HEK293T (cell line): ENCODE measurements around the gene PCBP3.
"Not testable (repeated sequence)": the region's sequence is repeated elsewhere in the genome, so short reads cannot be mapped to it uniquely, and the experiment has no call there.

Experiments
- CTCF ChIA-PET: fragments of 350-600 bp; formaldehyde crosslinking; extraction: SDS; loops from one replicate; lab custom pipeline; 2021; ENCODE audit warnings: antibody characterized with exemption, inconsistent platforms; lab: Yijun Ruan, JAX
- POLR2A ChIA-PET: fragments of 350-600 bp; formaldehyde crosslinking; extraction: SDS; loops from one replicate; lab custom pipeline; 2020; ENCODE audit warnings: antibody characterized with exemption, inconsistent platforms; lab: Yijun Ruan, JAX
- DNase-seq: peaks from one replicate; pipeline ENCODE4 v3.0.0; 2012; ENCODE audit warnings: mixed read lengths; ENCODE audit errors: extremely low spot score
- ARNT ChIP-seq: fragments of 450-650 bp; IDR thresholded peaks from 2 replicates; pipeline ENCODE4 v1.6.1; 2017; ENCODE audit warnings: mild to moderate bottlenecking
- BHLHE40 ChIP-seq: fragments of 450-650 bp; IDR thresholded peaks from 2 replicates; pipeline ENCODE4 v1.6.1; 2016; ENCODE audit warnings: mild to moderate bottlenecking, moderate library complexity, borderline replicate concordance
- CTBP1 ChIP-seq: fragments of 450-650 bp; IDR thresholded peaks from 2 replicates; pipeline ENCODE4 v1.6.1; 2016; ENCODE audit warnings: borderline replicate concordance
- ELF4 ChIP-seq: fragments of 450-650 bp; IDR thresholded peaks from 2 replicates; pipeline ENCODE4 v1.6.1; 2017; ENCODE audit warnings: antibody characterized with exemption
- FOXA1 ChIP-seq: fragments of 450-650 bp; IDR thresholded peaks from 2 replicates; pipeline ENCODE4 v1.6.1; 2016; ENCODE audit warnings: mild to moderate bottlenecking
- FOXK2 ChIP-seq: fragments of 450-650 bp; IDR thresholded peaks from 2 replicates; pipeline ENCODE4 v1.6.1; 2016; ENCODE audit warnings: mild to moderate bottlenecking
- FOXM1 ChIP-seq: fragments of 450-650 bp; IDR thresholded peaks from 2 replicates; pipeline ENCODE4 v1.6.1; 2017; ENCODE audit warnings: mild to moderate bottlenecking, borderline replicate concordance
- HDGF ChIP-seq: fragments of 450-650 bp; IDR thresholded peaks from 2 replicates; pipeline ENCODE4 v1.6.1; 2017; ENCODE audit warnings: antibody characterized with exemption, borderline replicate concordance
- L3MBTL2 ChIP-seq: fragments of 450-650 bp; conservative IDR thresholded peaks from 2 replicates; pipeline ENCODE4 v1.6.1; 2016; ENCODE audit warnings: mild to moderate bottlenecking
- LEF1 ChIP-seq: fragments of 450-650 bp; IDR thresholded peaks from 2 replicates; pipeline ENCODE4 v1.6.1; 2017; ENCODE audit warnings: mild to moderate bottlenecking, borderline replicate concordance
- NFRKB ChIP-seq: fragments of 450-650 bp; IDR thresholded peaks from 2 replicates; pipeline ENCODE4 v1.6.1; 2016; ENCODE audit warnings: mild to moderate bottlenecking, moderate library complexity
- SP1 ChIP-seq: fragments of 450-650 bp; IDR thresholded peaks from 2 replicates; pipeline ENCODE4 v1.6.1; 2017
- SUZ12 ChIP-seq: fragments of 450-650 bp; IDR thresholded peaks from 2 replicates; pipeline ENCODE4 v1.6.1; 2016; ENCODE audit warnings: mild to moderate bottlenecking
- TARDBP ChIP-seq: fragments of 450-650 bp; IDR thresholded peaks from 2 replicates; pipeline ENCODE4 v1.6.1; 2016
- ZNF384 ChIP-seq: fragments of 450-650 bp; IDR thresholded peaks from 2 replicates; pipeline ENCODE4 v1.6.1; 2016
- TF ChIP-seq, protein P1 (sequence below): fragments of 450-650 bp; IDR thresholded peaks from 2 replicates; pipeline ENCODE4 v1.6.1; 2016

PCBP3 gene

DNA sequence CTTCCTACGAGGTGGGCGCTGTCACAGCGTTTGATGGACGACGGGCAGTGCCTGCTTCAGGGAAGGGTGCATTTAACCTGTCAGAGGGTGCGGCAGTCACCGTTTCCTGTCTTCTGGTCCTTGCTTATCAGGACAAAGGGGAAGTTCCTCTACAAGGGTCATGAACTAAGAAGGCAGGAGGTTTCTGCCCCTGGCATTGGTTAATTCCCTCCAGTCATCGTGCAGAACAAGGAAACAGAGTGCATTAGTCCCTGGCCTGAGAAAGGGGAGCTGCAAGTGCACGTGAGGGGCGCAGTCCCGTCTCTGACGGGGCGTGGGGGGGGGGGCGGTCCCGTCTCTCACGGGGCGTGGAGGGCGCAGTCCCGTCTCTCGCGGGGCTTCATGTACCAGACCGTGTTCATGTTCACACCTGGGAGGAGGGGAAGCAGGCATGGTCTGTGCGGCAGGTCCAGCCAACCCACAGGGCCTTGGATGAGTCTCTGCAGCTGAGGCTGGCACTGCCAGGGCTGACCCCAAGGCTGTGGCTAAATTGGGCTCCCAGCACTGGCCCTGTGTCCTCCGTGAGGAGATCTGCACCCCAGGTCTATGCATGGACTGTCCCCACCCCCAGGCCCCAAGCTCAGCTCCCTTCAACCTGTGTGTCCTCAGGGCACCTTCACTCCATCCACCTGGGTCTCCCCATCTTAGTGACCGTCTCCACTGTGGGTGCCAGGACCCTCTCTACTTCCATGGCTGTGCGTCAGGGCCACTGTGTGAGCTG, 248.8 kb downstream of the PCBP3 start:
- no peak for DNase-seq
- ChIA-PET CTCF (no interaction called here), POLR2A (no interaction called here)
- TF ChIP-seq FOXA1 (no peak), FOXK2 (no peak), SUZ12 (no peak), LEF1 (no peak), CTBP1 (no peak), HDGF (no peak), ELF4 (no peak)
- TF ChIP-seq, protein P1, sequence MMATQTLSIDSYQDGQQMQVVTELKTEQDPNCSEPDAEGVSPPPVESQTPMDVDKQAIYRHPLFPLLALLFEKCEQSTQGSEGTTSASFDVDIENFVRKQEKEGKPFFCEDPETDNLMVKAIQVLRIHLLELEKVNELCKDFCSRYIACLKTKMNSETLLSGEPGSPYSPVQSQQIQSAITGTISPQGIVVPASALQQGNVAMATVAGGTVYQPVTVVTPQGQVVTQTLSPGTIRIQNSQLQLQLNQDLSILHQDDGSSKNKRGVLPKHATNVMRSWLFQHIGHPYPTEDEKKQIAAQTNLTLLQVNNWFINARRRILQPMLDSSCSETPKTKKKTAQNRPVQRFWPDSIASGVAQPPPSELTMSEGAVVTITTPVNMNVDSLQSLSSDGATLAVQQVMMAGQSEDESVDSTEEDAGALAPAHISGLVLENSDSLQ = no peak

DNA sequence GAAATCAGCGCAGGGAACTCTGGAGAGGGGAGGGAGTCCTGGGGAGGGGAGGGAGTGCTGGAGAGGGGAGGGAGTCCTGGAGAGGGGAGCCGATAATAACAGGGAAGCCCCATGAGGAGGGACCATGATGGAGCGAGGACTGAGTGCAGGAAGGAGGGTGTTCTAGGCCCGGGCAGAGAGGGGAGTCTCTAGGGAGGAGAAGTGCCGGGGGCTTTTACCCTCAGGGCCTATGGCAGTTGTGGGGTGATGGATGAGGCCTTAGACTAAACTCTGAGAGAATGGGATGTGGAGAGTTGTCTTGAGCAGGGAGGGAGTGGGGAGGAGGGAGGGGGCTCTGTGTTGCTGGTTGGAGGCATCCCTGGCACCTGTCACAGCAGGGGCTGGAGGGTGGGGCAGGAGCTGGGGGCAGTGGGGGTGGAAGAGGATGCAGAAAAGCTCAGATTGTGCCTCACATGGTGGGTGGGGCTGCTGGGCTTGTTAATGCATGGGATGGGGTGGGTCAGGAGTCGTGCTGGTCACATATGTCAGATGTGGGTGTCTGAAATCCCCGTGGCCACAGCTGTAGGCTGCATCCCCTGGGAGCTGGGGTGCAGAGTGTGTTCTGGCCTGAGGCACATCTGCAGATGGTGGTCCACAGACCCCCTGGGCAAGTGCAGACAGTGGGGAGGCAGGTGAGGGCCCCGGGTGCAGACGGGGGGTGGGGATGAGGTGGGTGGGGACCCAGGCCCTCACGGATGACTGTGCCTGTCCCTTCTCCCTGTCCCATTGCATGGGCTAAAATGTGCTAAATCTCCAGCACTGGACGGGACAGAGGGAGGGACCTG, 249.6 kb downstream of the PCBP3 start:
- ChIA-PET CTCF (no interaction called here), POLR2A (no interaction called here)
- TF ChIP-seq FOXK2 (no peak), TARDBP (no peak), FOXM1 (no peak), ARNT (no peak), SP1 (no peak), L3MBTL2 (no peak), ZNF384 (no peak), SUZ12 (no peak)
- TF ChIP-seq, protein P1 = no peak
- no peak for DNase-seq

DNA sequence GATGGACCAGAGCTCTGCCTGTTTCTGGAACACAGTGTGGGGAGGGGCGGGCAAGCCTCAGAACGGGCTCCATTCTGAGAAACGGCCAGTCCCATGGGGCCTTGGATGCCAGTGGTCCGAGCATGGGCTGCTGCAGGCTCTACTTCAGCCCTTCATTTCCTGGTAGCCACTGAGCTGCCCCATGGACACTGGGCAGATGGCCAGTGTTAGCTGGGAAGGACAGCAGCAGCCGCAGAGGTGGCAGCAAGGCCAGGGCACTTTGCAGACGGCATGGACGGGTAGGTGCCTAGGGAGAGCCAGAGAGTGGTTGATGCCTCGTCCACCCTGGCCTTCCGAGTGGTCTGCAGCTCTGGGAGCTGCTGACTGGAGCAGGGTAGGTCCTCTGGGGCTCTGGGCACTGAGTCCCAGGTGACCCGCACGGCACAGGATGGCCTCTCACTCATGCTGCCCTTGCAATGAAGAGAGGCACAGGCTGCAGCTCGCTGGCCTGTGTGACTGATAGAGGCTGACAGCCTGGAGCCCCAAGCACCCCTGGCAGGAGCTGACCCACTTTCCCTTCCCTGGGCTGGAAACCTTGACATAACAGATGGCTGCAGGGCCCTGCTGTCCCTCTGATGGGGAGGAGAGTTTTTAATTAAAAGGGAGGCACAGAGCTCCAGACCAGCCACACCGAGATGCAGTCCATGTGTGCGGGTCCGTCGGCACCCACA, 250.4 kb downstream of the PCBP3 start:
- no peak for TF ChIP-seq ZNF384
- ChIA-PET POLR2A (no interaction called here), CTCF (no interaction called here)
- no peak for DNase-seq

DNA sequence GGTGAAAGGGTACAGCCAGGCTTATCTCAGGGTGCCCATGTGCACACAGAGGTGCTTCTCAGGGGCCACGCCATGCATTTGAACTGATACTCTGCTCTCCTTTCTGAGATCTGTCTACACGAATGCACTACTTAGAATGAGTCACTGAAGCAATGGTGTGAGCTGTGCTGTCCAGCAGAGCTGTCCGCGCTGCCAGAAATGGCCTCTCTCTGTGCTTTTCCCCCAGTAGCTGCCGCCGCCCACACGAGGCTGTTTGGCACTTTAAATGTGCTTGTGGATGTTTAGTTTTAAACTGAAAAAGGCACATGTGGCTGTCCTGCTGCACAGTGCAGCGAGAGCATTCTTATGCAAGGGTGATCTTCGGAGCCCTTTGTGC, 250.9 kb downstream of the PCBP3 start:
- DNase-seq = no peak
- TF ChIP-seq SP1 (no peak), FOXA1 (no peak)
- TF ChIP-seq, protein P1 = no peak
- ChIA-PET CTCF (no interaction called here), POLR2A (no interaction called here)

DNA sequence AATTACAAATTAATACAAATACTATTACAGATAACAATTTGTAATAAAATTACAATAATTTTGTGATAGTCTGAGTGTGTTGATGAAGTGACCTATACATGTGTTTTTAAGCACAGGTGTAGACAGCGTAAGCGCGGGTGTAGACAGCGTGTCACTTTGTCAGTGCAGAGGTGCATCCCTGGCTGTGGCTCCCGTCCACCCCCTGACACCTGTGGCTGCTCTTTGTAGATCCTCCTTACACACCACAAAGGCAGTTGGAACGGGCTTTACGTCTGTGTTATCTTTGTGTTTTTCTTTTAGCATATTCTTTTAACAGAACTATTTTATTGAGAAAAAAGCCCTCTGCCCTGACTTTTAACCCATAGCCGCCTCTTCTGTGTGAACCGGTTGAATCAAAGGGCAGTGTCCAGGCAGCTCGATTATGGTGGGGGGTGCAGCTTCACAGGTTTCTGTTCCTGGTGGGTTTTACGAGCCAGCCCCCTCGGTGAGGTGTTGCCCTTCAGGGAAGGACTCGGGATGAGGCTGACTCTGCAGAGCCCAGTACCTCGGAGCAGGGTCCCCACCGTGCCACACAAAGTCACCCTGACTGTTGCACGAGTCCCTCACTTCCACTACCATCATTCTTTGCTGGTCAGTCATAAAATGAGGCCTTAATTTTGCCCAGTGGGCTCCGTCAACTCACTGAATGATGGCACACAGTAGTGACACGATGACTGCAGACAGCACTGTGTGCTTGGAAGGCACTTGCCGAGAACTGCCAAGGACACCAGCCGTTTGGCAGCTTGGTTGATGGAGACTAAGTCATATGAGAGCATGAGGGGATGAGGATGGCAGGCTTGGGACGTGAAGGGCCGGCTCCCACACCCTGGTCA, 251.6 kb downstream of the PCBP3 start:
- ChIA-PET CTCF (no interaction called here), POLR2A (no interaction called here)
- no peak for DNase-seq
- no peak for TF ChIP-seq FOXK2
- TF ChIP-seq BHLHE40 = no peak
- no peak for TF ChIP-seq TARDBP
- TF ChIP-seq LEF1 = no peak
- no peak for TF ChIP-seq CTBP1

DNA sequence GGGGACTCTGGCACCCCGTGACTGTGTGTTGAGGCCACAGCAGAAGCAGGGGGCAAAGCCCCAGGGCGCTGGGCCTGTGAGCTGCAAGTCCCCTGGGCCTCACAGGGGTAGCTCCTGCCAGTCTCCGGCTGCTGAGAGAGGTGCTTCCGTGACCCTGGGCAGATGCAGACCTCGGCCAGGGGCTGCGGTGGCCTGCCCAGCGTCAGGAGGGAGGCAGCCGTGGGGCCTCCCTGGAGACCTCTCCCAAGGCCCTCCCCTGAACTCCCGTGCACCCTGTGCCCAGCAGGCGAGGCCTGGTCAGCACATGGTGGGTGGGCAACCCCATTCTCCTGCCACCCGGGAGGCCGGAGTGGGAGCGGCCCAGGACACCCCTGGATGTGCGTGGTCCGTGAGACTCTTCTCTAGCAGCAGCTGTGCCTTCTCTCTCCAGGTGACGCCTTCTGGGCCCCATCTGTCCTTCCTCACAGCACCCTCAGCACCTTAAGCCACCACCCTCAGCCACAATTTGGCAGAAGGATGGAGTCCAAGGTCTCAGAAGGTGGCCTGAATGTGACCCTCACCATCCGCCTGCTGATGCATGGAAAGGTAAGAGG, 252.3 kb downstream of the PCBP3 start:
- TF ChIP-seq CTBP1 = no peak
- TF ChIP-seq BHLHE40 = no peak
- no peak for TF ChIP-seq FOXM1
- TF ChIP-seq FOXA1 = no peak
- TF ChIP-seq NFRKB = no peak
- no peak for TF ChIP-seq SUZ12
- no peak for TF ChIP-seq LEF1
- TF ChIP-seq, protein P1 = no peak
- TF ChIP-seq ZNF384 = no peak
- no peak for TF ChIP-seq TARDBP
- no peak for TF ChIP-seq L3MBTL2
- no peak for TF ChIP-seq FOXK2
- no peak for TF ChIP-seq ARNT
- TF ChIP-seq ELF4 = no peak
- TF ChIP-seq SP1 = no peak
- no peak for TF ChIP-seq HDGF
- ChIA-PET POLR2A (no interaction called here), CTCF (no interaction called here)
- DNase-seq = no peak

DNA sequence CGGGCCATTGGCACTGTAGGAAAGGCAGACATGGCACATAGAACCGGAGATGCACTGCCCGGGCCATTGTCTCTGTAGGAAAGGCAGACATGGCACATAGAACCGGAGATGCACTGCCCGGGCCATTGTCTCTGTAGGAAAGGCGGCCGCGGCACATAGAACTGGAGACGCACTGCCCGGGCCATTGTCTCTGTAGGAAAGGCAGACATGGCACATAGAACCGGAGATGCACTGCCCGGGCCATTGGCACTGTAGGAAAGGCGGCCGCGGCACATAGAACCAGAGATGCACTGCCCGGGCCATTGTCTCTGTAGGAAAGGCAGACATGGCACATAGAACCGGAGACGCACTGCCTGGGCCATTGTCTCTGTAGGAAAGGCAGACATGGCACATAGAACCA, 252.9 kb downstream of the PCBP3 start:
- POLR2A ChIA-PET, DNase-seq, CTCF ChIA-PET: not testable (repeated sequence)
